Measurements from ENCODE around the gene METTL25. TPM values are rescaled to one million over a fixed set of nuclear protein-coding genes. Genes with fewer than 3 reads are reported as not detected.

Gene METTL25
- total RNA-seq, 4 donors from 2014 or later, result 11.4 to 24.7 (median 20.0) TPM

DNA sequence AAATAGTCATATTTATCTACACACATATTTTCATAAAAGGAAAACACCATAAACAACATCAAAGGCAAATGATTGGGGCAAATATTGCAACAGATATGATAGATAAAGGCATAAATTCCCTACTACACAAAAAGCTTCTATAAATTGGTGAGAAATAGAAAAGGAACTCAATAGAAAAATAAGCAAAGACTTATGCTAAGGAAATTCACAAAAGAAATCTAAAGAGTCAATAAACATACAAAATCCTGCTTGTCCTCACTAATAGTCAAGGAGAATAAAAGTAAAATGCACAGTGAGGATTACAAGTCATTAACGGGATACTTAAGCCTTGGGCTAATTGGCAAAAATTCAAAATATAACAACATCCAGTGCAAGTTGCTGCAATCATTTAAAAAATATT is 30.5 kb upstream of the METTL25 start:
- no peaks in the 10 kb centered on the region for H3K27me3 ChIP-seq
- H3K27ac ChIP-seq, result no peak overlapping the region
- H3K4me1 ChIP-seq, result no peaks in the 10 kb centered on the region
- no peak overlapping the region for H3K4me3 ChIP-seq
- TF ChIP-seq CTCF (IDR thresholded peaks at IDR 0.05) (no peak), POLR2A (IDR thresholded peaks at IDR 0.05) (no peak)
- no peak for DNase-seq
- no peaks in the 10 kb centered on the region for H3K9me3 ChIP-seq
- no peaks in the 10 kb centered on the region for H3K36me3 ChIP-seq

DNA sequence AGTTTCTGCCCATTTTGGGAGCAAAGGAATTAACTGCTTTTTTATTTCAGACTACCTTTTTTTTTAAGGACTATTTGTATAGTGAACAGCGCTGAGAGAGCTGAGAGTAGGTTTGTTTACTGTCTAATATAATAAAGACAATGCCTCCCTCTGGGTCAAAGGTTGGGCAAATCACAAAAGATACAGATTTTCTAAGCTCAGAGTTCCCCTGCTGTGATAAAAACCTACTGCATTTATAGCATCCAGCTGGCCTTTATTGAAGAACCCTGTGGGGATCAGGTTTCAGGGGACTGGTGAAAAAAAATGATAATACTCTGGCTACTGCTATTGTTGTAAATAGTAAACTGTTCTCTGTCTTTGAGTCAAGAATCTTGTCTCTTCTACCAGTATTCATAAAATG is 28.8 kb upstream of the METTL25 start:
- H3K9me3 ChIP-seq, result no peaks in the 10 kb centered on the region
- H3K27me3 ChIP-seq, result no peaks in the 10 kb centered on the region
- no peak for TF ChIP-seq CTCF (IDR thresholded peaks at IDR 0.05)
- no peaks in the 10 kb centered on the region for H3K36me3 ChIP-seq
- no peaks in the 10 kb centered on the region for H3K4me1 ChIP-seq
- no peak for DNase-seq
- H3K27ac ChIP-seq, result no peak overlapping the region
- H3K4me3 ChIP-seq, result no peak overlapping the region

- H3K36me3 ChIP-seq, result peaks cover 0 to 51% (median 0%) of the 10 kb centered on the region in 3 donors
- TF ChIP-seq CTCF (IDR thresholded peaks at IDR 0.05) (no peak), POLR2A (IDR thresholded peaks at IDR 0.05) (no peak)
- no peaks in the 10 kb centered on the region for H3K4me1 ChIP-seq
Observed at GRCh38 chr12:82350161-82350560, 8.2 kb upstream of the METTL25 start.

DNA sequence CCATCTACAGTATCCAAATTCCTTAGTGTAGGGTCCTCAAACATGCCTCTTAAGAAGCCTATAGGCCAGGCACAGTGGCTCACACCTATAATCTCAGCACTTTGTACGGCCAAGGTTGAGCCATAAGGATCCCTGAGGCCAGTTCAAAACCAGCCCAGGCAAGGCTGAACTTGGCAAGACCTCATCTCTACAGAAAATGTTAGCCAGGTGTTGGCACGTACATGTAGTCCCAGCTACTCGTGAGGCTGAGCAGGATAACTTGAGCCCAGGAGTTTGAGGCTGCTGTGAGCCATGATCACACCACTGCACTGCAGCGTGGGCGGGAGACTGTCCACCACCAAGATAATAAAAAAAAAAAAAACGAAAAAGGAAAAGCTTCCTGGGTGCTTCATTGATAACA is 6.9 kb upstream of the METTL25 start:
- no peaks in the 10 kb centered on the region for H3K9me3 ChIP-seq
- no peak overlapping the region for H3K4me3 ChIP-seq
- peaks cover 0 to 11% (median 1%) of the 10 kb centered on the region in 4 donors for H3K4me1 ChIP-seq
- peaks cover 0 to 63% (median 0%) of the 10 kb centered on the region in 3 donors for H3K36me3 ChIP-seq
- DNase-seq, result no peak
- TF ChIP-seq POLR2A (IDR thresholded peaks at IDR 0.05) (no peak), CTCF (IDR thresholded peaks at IDR 0.05) (no peak)
- no peaks in the 10 kb centered on the region for H3K27me3 ChIP-seq
- H3K27ac ChIP-seq, result no peak overlapping the region

More at GRCh38 chr12:82350161-82350560, 8.2 kb upstream of the METTL25 start:
- H3K4me3 ChIP-seq, result no peak overlapping the region
- no peaks in the 10 kb centered on the region for H3K27me3 ChIP-seq
- DNase-seq, result no peak
- no peaks in the 10 kb centered on the region for H3K9me3 ChIP-seq
- no peak overlapping the region for H3K27ac ChIP-seq

GRCh38 chr12:82357340-82357739 is 989 bp upstream of the METTL25 start:
- H3K27ac ChIP-seq, result peak overlapping the region in 3 of 4 donors; percentile 89 to 93 (median 89)
- TF ChIP-seq CTCF (IDR thresholded peaks at IDR 0.05) (no peak), POLR2A (IDR thresholded peaks at IDR 0.05) (no peak)
- H3K4me3 ChIP-seq, result peak overlapping the region; percentile 65 to 91 (median 80)
- H3K9me3 ChIP-seq, result no peaks in the 10 kb centered on the region
- H3K4me1 ChIP-seq, result peaks cover 0 to 32% (median 10%) of the 10 kb centered on the region in 4 donors
- H3K36me3 ChIP-seq, result peaks cover 0 to 41% (median 0%) of the 10 kb centered on the region in 3 donors
- no peak for DNase-seq
- H3K27me3 ChIP-seq, result no peaks in the 10 kb centered on the region

DNA sequence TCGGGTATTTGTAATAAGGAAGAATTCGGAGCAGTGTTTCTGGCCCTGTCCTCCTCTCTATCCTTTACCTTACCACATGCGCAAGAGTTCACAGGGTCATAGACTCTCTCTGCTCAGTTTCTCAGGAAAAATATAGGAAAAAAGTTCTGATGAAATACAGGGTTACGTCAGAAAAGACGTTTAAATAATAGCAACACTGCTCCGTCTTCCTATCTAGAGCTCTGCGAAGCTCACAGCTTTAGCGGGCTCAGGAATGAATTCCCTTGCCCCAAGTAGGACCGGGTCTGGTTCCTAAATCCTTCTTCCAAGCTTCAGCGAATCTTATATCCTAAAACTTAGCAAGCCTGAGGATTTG is 507 bp upstream of the METTL25 start:
- Histone ChIP-seq H3K4me3 (peak overlapping the region; percentile 65 to 91 (median 80)), H3K27ac (peak overlapping the region; percentile 89 to 99 (median 91)), H3K9me3 (no peaks in the 10 kb centered on the region), H3K27me3 (no peaks in the 10 kb centered on the region), H3K4me1 (peaks cover 0 to 32% (median 10%) of the 10 kb centered on the region in 4 donors), H3K36me3 (peaks cover 0 to 36% (median 0%) of the 10 kb centered on the region in 3 donors)
- TF ChIP-seq CTCF (IDR thresholded peaks at IDR 0.05) (no peak), POLR2A (IDR thresholded peaks at IDR 0.05) (no peak)
- no peak for DNase-seq
